HG02588 (cell line): ENCODE results near the gene PHF2.
"Not testable (repeated sequence)": the region's sequence is repeated elsewhere in the genome, so short reads cannot be mapped to it uniquely, and the experiment has no call there.

ENCODE experiments used
- ATAC-seq: cut with Tn5 transposase; IDR thresholded peaks from one replicate; pipeline ENCODE4 v1.9.1; 2021; ENCODE audit warnings: mild to moderate bottlenecking, moderate library complexity; ENCODE audit not compliant: unreplicated experiment

The PHF2 gene

DNA sequence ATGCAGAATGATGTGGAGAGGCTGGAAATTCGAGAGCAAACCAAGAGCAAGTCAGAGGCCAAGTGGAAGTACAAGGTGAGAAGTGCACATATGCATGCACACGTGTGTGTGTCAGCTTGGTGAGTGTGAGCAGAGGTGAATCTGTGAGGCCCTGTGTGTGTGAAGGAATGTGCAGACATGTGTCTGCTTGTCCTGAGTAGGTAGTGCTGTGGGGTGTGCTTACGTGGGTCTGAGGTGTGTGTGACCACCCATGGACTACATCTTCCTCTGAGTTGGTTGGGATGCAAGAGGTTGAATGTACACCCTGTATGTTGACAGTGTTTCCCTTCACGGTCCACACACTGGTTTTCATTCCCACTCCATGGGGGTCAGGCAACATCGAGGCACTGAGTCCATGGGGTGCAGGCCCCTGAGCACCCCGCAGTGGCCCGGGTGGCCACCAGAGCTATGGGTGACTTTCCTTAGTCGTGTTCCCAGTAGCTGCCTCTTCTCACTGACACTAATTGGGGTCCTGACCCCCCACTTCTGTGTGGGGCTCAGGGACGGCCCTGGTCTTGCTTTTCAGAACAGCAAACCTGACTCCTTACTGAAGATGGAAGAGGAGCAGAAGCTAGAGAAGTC lies 86.7 kb downstream of the PHF2 start:
- ATAC-seq = no peak

DNA sequence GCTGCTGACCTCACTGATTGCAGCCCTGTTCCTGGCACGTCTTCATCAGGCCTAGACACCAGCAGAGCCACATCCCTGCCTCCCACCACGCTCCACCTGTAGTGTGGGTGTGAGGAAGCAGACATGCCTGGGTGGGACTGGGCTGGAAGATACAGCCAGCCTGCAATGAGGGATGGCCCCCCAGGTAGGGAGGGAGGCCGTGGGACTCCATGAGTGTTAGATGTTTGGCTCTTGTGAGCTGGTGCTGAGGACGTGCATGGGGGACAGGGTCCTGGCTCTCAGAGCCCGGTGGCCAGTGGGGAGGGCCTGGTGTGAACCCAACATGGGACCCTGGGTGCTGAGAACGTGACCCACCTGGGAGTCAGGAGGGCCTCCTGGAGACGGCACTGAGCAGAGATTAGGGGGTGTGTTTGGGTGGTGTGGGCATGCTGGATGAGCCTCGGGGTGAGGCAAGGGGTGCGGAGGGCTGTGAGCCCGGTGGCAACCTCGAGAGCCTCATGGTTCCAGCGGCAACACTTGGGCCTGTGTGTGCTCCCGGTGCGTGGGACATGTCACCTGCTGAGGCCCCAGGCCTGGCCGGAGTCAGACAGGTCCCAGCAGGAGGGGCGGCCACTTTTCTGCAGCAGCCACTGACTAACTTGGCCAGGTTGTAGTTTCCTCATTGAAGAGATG lies 87.6 kb downstream of the PHF2 start:
- ATAC-seq = no peak

DNA sequence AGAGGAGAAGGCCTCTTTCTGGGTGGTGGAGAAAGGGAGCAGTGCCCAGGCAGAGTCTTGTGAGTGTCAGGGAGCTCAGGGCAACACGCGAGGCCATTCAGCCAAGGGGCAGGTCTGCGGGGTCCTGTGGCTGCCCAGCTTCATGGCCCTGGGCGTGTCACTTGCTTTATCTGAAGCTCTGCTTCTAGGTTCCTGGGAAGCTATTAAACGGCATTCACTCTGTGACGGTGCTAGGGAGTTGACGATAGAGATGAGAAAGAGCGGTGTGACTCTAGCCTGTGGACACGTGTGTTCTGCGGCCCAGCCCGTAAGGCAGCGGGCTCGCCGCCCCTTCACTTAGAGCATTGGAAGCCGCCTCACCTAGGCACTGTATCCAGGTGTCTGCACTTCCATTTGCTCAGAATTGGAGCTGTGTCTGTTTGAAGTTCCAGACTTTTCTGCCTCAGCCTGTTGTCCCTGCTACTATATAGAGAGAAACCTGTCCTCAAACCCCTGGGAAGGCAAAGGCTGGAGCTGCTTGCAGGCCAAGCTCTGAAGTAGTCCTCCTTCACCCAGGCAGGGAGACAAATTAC lies 88.3 kb downstream of the PHF2 start:
- ATAC-seq = no peak

DNA sequence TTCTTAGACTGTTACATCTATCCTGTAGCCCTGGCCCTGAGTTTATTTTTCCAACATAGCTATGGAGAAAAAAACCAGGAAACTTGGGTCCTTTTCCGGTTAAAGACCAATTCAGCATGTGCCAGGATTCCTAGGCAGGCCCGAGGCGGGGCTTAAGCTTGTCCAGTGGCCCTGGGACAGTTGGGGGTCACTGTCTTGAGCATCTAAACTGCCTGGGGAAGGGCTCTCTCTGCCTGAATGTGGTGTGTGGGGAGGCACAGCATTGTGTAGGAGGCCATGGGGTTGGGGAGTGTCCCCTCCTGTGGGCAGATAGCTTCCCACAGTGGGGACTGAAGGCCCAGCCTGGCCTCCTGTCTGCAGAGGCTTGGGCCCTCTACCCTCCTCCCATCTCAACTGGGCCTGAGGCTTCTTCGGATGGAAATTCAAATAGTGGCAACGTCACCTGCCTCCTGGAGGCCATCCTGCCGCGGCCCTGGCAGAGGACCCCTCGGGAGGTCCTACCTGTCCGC lies 88.8 kb downstream of the PHF2 start:
- ATAC-seq = no peak

DNA sequence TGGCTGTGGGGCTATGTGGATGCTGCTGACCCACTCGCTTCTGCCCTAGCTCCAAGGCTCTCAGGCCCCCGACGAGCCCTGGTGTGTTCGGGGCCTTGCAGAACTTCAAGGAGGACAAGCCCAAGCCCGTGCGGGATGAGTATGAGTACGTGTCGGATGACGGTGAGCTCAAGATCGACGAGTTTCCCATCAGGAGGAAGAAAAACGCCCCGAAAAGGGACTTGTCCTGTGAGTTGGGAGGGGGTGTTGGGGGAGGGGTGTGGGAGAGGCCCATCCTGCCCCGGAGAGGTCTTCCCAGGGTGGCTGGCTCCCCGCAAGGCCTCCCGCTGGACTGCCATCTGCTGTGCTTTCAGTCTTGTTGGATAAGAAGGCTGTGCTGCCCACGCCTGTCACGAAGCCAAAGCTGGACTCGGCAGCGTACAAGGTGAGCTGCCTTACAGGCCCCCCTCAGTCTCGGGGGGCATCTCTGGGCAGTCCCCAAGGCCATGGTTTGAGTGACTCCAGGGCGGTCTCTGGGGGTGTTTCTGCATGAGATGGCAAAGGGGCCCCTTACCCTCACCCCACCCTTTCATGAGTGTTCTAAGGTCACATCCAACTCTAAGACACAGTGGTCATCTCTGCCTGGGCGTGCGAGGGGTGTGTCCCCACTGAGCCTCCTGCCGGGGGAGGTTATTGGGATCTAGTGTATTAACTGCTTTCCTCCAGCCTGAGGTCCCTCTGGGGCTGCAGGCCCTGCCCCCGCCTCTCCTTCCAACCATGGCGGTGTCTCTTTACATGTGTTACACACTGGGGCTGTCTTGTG lies 89.5 kb downstream of the PHF2 start:
- no peak for ATAC-seq

DNA sequence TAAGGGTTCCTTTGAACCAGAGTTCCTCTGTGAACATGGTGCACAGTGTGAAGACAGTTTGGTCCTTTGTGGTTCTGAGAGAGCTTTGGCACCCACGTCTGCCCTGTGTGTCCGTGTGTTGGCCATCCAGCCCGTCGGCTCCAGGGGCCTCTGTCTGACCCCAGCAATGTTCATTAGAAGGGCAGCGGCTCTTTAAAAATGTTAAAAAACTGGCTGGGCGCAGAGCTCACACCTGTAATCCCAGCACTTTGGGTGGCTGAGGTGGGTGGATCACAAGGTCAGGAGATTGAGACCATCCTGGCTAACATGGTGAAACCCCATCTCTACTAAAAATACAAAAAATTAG lies 90.0 kb downstream of the PHF2 start:
- ATAC-seq = not testable (repeated sequence)

DNA sequence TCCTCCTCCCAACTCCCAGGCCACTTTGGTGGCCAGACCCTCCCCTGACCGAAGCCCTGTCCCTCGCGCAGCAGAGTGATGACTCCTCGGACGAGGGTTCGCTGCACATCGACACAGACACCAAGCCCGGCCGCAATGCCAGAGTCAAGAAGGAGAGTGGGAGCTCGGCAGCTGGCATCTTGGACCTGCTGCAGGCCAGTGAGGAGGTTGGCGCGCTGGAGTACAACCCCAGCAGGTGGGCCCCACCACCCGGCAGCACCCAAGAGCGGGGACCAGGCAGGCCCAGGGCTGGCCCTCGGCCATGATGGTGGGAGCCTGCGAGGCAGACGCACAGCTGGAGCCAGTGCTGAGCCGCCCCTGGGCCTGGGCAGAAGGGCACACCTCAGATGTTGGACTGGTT lies 90.6 kb downstream of the PHF2 start:
- ATAC-seq = no peak

DNA sequence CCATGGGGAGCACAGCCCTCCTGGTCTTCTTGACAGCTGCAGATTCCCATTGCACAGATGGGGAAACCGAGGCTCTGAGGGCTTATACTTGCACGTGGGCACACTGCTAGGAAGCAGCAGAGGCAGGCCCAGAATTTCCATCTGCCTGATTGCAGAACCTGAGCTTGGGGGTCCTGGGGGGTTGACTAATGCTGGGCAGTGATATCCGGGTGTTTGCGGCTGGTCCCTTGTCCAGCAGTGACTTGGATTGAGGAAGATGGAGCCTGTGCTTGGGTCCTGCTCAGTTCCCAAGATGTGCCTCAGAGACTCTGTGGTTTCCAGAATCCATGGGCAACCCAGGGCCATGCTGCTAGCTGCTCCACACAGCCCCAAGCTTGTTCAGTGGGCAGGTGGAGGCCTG lies 91.2 kb downstream of the PHF2 start:
- ATAC-seq = no peak

DNA sequence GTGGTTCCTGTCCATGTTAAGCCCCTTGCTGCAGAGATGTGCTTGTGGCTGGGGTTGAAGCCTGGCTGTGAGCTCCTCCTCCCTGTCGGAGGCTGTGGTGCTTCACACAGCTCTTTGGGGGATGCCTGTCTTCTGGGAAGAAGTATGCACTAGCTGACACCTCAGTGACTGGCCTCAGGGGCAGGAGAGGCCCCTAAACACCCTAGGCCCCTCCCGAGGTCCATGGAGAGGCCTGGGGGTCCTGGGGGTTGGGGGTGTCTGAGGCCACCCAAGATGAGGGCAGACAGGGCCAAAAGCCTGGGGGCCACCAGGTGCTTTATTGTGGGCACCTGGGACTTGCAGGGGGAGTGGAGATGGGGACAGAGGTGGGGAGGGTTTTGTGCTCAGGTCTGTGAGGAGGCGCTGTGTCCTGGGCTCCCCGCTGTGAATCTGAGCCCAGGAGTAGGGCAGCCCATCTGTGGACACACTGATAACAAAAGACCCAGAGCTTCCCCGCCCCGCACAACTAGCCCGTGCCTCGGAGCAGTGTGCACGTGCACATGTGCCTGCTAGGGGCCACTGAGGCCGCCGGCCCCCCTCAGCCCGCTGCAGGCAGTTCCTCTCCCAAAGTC lies 92.0 kb downstream of the PHF2 start:
- no peak for ATAC-seq

DNA sequence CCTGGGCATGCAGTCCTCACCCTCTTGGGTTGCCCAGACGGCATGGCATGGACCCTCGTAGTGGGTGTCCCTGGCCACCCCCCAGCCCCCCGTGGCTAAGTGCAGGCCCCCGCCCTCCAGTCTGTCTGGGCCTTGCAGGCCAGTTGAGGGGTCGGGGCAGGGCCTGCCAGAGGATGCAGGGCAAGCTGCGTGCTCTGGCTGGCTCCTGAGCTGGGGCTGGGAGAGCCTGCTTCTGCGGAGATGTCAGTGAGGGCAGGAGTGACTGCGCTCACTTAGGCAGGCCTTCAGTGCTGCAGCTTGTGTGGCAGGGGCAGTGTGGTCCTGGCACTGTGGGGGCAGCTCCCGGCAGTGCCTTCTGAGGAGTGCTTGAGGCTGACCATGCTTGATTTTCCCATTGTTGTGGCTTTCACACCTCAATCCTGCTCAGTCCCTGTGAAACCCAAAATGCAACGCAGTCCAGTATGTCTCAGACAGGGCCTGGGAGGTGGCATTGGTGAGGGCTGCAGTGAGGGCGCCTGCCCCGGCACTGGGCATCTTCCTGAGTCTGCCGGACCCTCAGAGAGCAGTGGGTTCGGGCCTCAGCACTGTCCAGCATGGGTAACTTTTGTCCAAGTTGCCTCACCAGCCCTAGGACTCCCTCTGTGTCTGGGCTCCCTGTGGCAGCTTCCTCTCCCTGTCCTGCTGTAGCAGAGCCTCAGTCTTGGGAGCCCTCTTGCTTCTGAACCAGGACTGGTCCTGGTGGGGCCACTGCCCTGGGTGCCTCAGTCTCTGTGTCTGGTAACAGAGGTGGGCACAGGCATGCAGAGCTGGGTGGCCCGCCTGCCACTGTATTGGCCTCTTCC lies 93.0 kb downstream of the PHF2 start:
- ATAC-seq = no peak

DNA sequence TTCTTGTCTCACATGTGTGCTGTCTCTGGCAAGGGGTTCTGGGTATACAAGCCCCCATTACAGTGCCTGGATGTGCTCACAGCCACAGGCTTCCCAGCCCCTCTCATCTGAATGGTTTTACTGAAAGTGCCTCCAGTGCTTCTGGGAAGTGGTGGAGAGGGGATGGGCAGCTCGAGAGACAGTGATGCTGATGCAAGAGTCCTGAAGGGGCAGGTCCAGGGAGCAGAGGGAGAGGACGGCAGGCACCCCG lies 93.5 kb downstream of the PHF2 start:
- ATAC-seq = no peak

DNA sequence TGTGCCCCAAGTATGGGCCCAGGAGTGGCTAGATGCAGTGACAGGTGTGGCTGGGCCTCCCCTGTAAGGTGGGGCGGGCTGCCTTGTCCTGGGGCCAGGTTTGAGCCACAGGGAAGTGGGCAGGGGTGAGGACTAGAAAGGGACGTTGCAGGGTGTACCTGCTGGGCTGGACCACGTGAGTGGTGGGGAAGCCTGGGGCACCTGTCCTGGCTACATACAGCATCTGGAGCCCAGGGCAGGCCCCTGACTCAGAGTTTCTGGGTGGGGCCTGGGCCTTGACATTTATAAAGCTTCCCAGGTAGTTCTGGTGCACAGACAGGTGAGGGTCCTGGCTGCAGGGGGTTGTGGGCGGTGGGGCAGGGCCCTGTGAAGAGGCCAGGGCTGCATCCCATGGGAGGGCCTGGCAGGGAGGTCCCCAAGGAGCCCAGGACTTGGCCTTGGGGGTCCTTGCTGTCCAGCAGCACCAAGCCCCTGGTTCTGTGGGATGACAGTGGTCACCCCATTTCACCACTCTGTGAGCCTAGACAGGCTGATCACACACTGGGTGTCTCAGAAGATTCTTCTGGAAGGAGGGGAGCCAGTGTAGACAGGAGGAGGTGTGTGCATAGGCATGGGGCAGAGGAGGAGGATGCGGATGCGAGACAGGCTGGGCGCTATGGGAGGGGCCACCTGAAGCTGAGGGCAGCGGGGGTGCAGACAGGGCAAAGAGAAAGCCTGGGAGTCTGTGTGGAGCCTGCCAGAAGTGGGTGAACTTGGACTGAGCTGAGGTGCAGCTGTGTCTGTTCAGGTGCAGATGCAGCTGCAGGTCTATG lies 94.0 kb downstream of the PHF2 start:
- ATAC-seq = no peak

DNA sequence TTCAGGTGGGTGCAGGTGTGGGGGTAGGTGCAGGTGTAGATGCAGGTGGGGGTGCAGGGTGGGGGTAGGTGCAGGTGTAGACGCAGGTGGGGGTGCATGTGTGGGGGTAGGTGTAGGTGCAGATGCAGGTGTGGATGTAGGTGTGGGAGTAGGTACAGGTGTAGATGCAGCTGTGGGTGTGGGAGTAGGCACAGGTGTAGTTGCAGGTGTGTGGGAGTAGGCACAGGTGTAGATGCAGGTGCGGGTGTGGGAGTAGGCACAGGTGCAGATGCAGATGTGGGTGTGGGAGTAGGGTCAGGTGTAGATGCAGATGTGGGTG lies 94.6 kb downstream of the PHF2 start:
- ATAC-seq = no peak

DNA sequence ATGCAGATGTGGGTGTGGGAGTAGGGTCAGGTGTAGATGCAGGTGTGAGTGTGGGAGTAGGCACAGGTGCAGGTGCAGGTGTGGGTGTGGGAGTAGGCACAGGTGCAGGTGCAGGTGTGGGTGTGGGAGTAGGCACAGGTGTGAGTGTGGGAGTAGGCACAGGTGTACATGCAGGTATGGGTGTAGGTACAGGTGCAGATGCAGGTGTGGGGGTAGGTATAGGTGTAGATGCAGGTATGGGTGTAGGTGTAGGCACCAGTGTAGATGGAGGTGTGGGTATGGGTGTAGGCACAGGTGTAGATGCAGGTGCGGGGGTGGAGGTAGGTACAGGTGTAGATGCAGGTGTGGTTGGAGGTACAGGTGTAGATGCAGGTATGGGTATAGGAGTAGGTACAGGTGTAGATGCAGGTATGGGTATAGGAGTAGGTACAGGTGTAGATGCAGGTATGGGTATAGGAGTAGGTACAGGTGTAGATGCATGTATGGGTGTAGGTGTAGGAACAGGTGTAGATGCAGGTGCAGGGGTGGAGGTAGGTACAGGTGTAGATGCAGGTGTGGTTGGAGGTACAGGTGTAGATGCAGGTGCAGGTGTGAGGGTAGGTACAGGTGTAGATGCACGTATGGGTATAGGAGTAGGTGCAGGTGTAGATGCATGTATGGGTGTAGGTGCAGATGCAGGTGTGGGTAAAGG lies 96.1 kb downstream of the PHF2 start:
- ATAC-seq = not testable (repeated sequence)

DNA sequence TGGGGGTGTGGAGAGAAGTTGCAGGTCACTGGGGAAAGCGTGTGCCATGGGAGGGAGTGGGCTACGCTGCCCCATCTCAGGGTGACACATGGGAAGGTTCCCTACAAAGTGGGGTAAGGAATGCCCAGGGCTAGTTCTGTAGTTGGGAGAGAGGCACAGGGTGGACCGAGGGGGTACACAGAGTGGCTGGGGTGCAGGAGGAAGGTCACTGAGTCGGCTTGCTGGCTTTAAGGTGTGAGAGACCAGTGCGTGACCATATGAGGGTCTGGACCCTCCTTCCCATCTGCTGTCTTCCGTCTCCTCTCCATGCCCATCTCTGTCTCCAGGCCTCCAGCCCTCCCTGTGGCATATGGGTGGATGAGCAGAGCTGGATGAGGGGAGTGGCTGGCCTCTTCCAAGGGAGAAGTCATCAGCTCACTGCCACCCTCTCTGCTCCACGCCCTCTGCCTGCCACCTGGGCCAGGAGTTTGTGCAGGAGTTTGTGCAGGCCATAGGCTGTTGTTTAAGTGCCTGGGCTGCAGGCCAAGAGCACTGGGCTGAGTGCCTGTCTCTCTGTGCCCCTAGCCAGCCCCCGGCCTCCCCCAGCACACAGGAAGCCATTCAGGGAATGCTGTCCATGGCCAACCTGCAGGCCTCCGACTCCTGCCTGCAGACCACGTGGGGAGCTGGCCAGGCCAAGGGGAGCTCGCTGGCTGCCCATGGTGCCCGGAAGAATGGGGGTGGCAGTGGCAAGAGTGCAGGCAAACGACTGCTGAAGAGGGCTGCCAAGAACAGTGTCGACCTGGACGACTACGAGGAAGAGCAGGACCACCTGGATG lies 96.8 kb downstream of the PHF2 start:
- ATAC-seq = no peak

DNA sequence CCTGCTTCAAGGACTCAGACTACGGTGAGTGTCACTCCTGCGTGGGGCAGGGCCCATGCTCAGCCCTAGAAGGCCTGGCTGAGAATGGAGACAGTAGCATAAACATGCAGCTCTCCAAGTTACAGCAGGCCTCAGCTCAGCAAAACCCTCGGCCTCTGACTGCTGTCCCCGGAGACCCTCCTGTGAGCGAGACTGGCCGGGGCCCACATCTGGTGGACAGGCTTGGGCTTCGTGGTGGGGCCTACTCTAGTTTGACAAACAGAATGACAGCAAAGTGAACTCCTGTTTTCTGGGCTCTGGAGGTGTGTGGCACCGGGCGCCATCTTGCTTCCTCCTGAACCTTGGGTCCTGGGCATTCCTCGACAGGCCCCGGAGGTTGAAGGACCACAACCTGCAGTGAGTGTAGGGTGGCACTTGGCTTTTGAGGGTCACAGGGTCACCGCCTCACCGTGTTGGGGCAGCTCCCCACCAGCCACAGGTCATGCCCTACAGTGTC lies 97.5 kb downstream of the PHF2 start:
- ATAC-seq = no peak

DNA sequence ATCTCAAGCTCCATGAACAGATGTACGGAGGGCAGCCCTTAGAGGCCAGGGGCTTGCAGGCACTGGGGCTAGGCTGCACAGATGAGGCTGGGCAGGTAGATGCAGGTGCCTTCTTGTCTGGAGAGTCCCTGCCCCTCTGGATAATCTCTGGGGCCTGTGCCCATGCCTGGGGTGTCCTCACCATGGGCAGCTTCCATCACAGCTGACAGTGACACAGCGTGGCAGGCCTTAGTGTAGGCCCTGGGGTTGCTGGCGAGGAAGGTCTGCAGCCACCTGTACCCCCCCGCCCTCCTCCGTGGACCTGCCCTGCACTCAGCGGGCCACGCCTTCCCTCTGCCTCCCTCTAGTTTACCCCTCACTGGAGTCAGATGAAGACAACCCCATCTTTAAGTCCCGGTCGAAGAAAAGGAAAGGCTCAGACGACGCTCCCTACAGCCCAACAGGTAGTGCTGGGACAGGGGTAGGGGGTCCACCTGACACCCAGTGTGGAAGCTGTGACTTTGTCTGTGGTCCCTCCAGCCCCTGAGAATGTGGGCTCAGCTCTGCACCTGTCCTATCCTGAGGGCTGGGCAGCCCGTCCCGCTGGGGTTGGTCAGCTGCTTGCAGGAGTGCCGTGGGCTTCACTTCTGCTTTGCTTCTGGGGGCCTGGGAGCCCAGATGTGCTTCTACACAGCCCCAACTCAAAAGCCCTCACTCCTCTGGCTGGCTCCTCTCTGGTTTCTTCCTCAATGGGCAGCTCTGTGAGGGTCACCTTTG lies 98.4 kb downstream of the PHF2 start:
- no peak for ATAC-seq
